IMR-90 (cell line): ENCODE measurements around the gene NFATC1. TPM values are rescaled to one million over a fixed set of nuclear protein-coding genes. Genes with fewer than 3 reads are reported as not detected.

Source experiments
- ATAC-seq: fragments of 200-7000 bp; cut with Tn5 transposase; 2 replicates; pipeline ENCODE4 v1.9.1; 2020; ENCODE audit warnings: low read depth, mild to moderate bottlenecking, moderate library complexity
- BruUV-seq: library from RNA; stranded (reverse); fragments of 400-500 nt; replicated peaks from 2 replicates; lab custom pipeline; 2021; lab: Mats Ljungman, UMichigan
- CTCF ChIA-PET: fragments of 300-600 bp; formaldehyde crosslinking; extraction: SDS; loops from one replicate; lab custom pipeline; 2021; ENCODE audit warnings: antibody characterized with exemption; lab: Yijun Ruan, JAX
- POLR2A ChIA-PET: fragments of 300-600 bp; sonication (Branson Sonifier 250); formaldehyde crosslinking; loops from one replicate; lab custom pipeline; 2022; ENCODE audit warnings: antibody characterized with exemption; ENCODE audit not compliant: unreplicated experiment; lab: Charles Lee
- DNase-seq: peaks from one replicate; pipeline ENCODE4 v3.0.0; 2013
- H2AFZ ChIP-seq: replicated peaks from 2 replicates; pipeline ENCODE3; 2013; ENCODE audit warnings: low read length, mild to moderate bottlenecking; ENCODE audit not compliant: poor library complexity
- H2AK5ac ChIP-seq: 2 replicates; pipeline ENCODE4 v1.6.1; 2013; ENCODE audit warnings: low read depth, low read length, inconsistent platforms
- H2AK9ac ChIP-seq: replicated peaks from 2 replicates; pipeline ENCODE3; 2013; ENCODE audit warnings: mild to moderate bottlenecking, low read depth, low read length, moderate library complexity; ENCODE audit not compliant: poor library complexity
- H2BK120ac ChIP-seq: 2 replicates; pipeline ENCODE4 v1.6.1; 2013; ENCODE audit warnings: low read depth, low read length, inconsistent platforms
- H2BK15ac ChIP-seq: 3 replicates; pipeline ENCODE4 v1.6.1; 2013; ENCODE audit warnings: low read depth, low read length, inconsistent platforms
- H2BK20ac ChIP-seq: 2 replicates; pipeline ENCODE4 v1.6.1; 2013; ENCODE audit warnings: low read depth, mild to moderate bottlenecking, inconsistent platforms, low read length, moderate library complexity
- H2BK5ac ChIP-seq: 2 replicates; pipeline ENCODE4 v1.6.1; 2013; ENCODE audit warnings: mild to moderate bottlenecking, low read depth, low read length, inconsistent platforms; ENCODE audit not compliant: poor library complexity, severe bottlenecking
- H3K14ac ChIP-seq: replicated peaks from 2 replicates; pipeline ENCODE4 v1.6.1; 2013; ENCODE audit warnings: low read depth, low read length, inconsistent platforms
- H3K18ac ChIP-seq: 2 replicates; pipeline ENCODE4 v1.6.1; 2013; ENCODE audit warnings: low read depth, low read length, control low read depth
- H3K23ac ChIP-seq: 2 replicates; pipeline ENCODE4 v1.6.1; 2013; ENCODE audit warnings: low read depth, low read length, inconsistent platforms
- H3K27ac ChIP-seq: 2 replicates; pipeline ENCODE4 v1.5.1; 2013; ENCODE audit warnings: mild to moderate bottlenecking, control low read depth, low read length; ENCODE audit not compliant: insufficient read depth
- H3K27me3 ChIP-seq: 2 replicates; pipeline ENCODE4 v1.6.1; 2013; ENCODE audit warnings: low read length; ENCODE audit not compliant: control insufficient read depth, insufficient read depth
- H3K36me3 ChIP-seq: 2 replicates; pipeline ENCODE4 v1.6.1; 2013; ENCODE audit warnings: low read length, mixed read lengths; ENCODE audit not compliant: control insufficient read depth, insufficient read depth
- H3K4ac ChIP-seq: 2 replicates; pipeline ENCODE4 v1.6.1; 2013; ENCODE audit warnings: low read depth, low read length, inconsistent platforms
- H3K4me1 ChIP-seq: 2 replicates; pipeline ENCODE4 v1.6.1; 2013; ENCODE audit warnings: low read length, mixed read lengths; ENCODE audit not compliant: control insufficient read depth, insufficient read depth
- H3K4me2 ChIP-seq: 2 replicates; pipeline ENCODE4 v1.6.1; 2013; ENCODE audit warnings: low read depth, mild to moderate bottlenecking, control low read depth, low read length, moderate library complexity
- H3K4me3 ChIP-seq: 2 replicates; pipeline ENCODE4 v1.5.1; 2013; ENCODE audit warnings: low read depth, mild to moderate bottlenecking, control low read depth, low read length, moderate library complexity; ENCODE audit not compliant: insufficient read depth
- H3K56ac ChIP-seq: 2 replicates; pipeline ENCODE4 v1.6.1; 2013; ENCODE audit warnings: low read length, inconsistent platforms; ENCODE audit not compliant: insufficient read depth; ENCODE audit errors: extremely low read depth
- H3K79me1 ChIP-seq, 2 experiments: 2 replicates each; pipeline ENCODE4 v1.6.1; 2013; ENCODE audit warnings: low read length in 2 of 2, inconsistent platforms in 1 of 2, low read depth in 1 of 2
- H3K9ac ChIP-seq: 2 replicates; pipeline ENCODE4 v1.6.1; 2013; ENCODE audit warnings: low read depth, low read length, control low read depth
- H3K9me1 ChIP-seq: 2 replicates; pipeline ENCODE4 v1.6.1; 2013; ENCODE audit warnings: low read length, inconsistent platforms; ENCODE audit not compliant: insufficient read depth
- H3K9me3 ChIP-seq: 2 replicates; pipeline ENCODE4 v1.6.1; 2013; ENCODE audit warnings: low read length; ENCODE audit not compliant: control insufficient read depth, insufficient read depth
- H4K20me1 ChIP-seq: 2 replicates; pipeline ENCODE4 v1.6.1; 2013; ENCODE audit warnings: low read length, inconsistent platforms; ENCODE audit not compliant: insufficient read depth
- H4K5ac ChIP-seq: 2 replicates; pipeline ENCODE4 v1.6.1; 2013; ENCODE audit warnings: mild to moderate bottlenecking, low read depth, low read length, control low read depth
- H4K8ac ChIP-seq, 2 experiments: 2 replicates each; pipeline ENCODE4 v1.6.1; 2013; ENCODE audit warnings: low read depth in 2 of 2, low read length in 2 of 2, control low read depth in 1 of 2, inconsistent platforms in 1 of 2
- H4K91ac ChIP-seq: 2 replicates; pipeline ENCODE4 v1.6.1; 2013; ENCODE audit warnings: low read depth, low read length, inconsistent platforms; ENCODE audit not compliant: insufficient read depth
- BHLHE40 ChIP-seq: fragments of 150-350 bp; IDR thresholded peaks from 2 replicates; pipeline ENCODE4 v1.6.1; 2016; ENCODE audit warnings: mild to moderate bottlenecking, low read depth, low read length
- CEBPB ChIP-seq: IDR thresholded peaks from 2 replicates; pipeline ENCODE4 v1.6.1; 2012; ENCODE audit warnings: low read depth, low read length, improper control_type of control experiment
- CHD1 ChIP-seq: IDR thresholded peaks from 2 replicates; pipeline ENCODE4 v1.6.1; 2012; ENCODE audit warnings: low read depth, low read length, improper control_type of control experiment
- FOS ChIP-seq: fragments of 150-350 bp; IDR thresholded peaks from 2 replicates; pipeline ENCODE4 v1.6.1; 2016; ENCODE audit warnings: low read depth, low read length
- MAFK ChIP-seq: IDR thresholded peaks from 2 replicates; pipeline ENCODE4 v1.6.1; 2012; ENCODE audit warnings: low read depth, low read length, improper control_type of control experiment
- MAZ ChIP-seq: IDR thresholded peaks from 2 replicates; pipeline ENCODE4 v1.6.1; 2012; ENCODE audit warnings: low read depth, mild to moderate bottlenecking, low read length, improper control_type of control experiment, moderate library complexity, borderline replicate concordance
- MXI1 ChIP-seq: IDR thresholded peaks from 2 replicates; pipeline ENCODE4 v1.6.1; 2012; ENCODE audit warnings: low read depth, mild to moderate bottlenecking, low read length, moderate library complexity, borderline replicate concordance
- NFE2L2 ChIP-seq: fragments of 150-350 bp; IDR thresholded peaks from 2 replicates; pipeline ENCODE4 v1.6.1; 2016; ENCODE audit warnings: low read depth, mild to moderate bottlenecking, low read length
- POLR2A ChIP-seq: IDR thresholded peaks from 2 replicates; pipeline ENCODE4 v1.6.1; 2012; ENCODE audit warnings: mild to moderate bottlenecking, low read depth, low read length
- RAD21 ChIP-seq: IDR thresholded peaks from 2 replicates; pipeline ENCODE4 v1.6.1; 2012; ENCODE audit warnings: low read length, improper control_type of control experiment
- RCOR1 ChIP-seq: IDR thresholded peaks from 2 replicates; pipeline ENCODE4 v1.6.1; 2012; ENCODE audit warnings: mild to moderate bottlenecking, low read length, improper control_type of control experiment; ENCODE audit not compliant: insufficient replicate concordance
- RFX5 ChIP-seq: IDR thresholded peaks from 2 replicates; pipeline ENCODE4 v1.8.0; 2012; ENCODE audit warnings: low read depth, mild to moderate bottlenecking, low read length, moderate library complexity
- SMC3 ChIP-seq: fragments of 150-350 bp; IDR thresholded peaks from 2 replicates; pipeline ENCODE4 v1.6.1; 2016; ENCODE audit warnings: low read depth, mild to moderate bottlenecking, antibody characterized with exemption, low read length, moderate library complexity
- WGBS, 2 experiments: methylation state at CpG; one replicate each; pipeline versions ENCODE4 v1.1.5 to v1.1.7; 2013; ENCODE audit warnings: missing lambda C conversion rate in 2 of 2; ENCODE audit not compliant: insufficient read length in 1 of 2; ENCODE audit errors: extremely low coverage in 2 of 2; 5-methylcytosine and 5-hydroxymethylcytosine counted together
- dilution Hi-C: fragments of 300-500 bp; cut with HindIII; formaldehyde crosslinking; loops from one replicate; pipeline ENCODE4 v1.14.3; 2018; ENCODE audit warnings: low sequenced_read_pairs; ENCODE audit not compliant: unreplicated experiment
- in situ Hi-C: fragments of 300-500 bp; cut with MboI; formaldehyde crosslinking; loops from 3 replicates; pipeline ENCODE4 v1.14.3; 2019; ENCODE audit warnings: low sequenced_read_pairs, inconsistent platforms, mixed read lengths
- intact Hi-C: fragments of 100-400 bp; cut with micrococcal nuclease; formaldehyde crosslinking; loops from 2 replicates; pipeline ENCODE4 v1.10.0; 2022
- polyA plus RNA-seq, 3 experiments: library from polyadenylated mRNA; depleted of rRNA; stranded (reverse); fragments of >200 nt; gene quantifications; 2 replicates each; pipeline ENCODE4 v1.2.3, GENCODE V29; 2012; ENCODE audit warnings: low replicate concordance in 1 of 3
- total RNA-seq: library from RNA; depleted of rRNA; stranded (reverse); fragments of >200 nt; gene quantifications from 2 replicates; pipeline ENCODE4 v1.2.3, GENCODE V29; 2012
- TF ChIP-seq, protein P1 (sequence below): conservative IDR thresholded peaks from 2 replicates; pipeline ENCODE4 v1.5.1; 2012; ENCODE audit warnings: mild to moderate bottlenecking, low read depth, low read length, improper control_type of control experiment
- TF ChIP-seq, protein P2 (sequence below): fragments of 150-350 bp; IDR thresholded peaks from 2 replicates; pipeline ENCODE4 v1.6.1; 2017; ENCODE audit warnings: mild to moderate bottlenecking, antibody characterized with exemption, low read length, low read depth
- TF ChIP-seq, protein P3 (sequence below): fragments of 150-350 bp; IDR thresholded peaks from 2 replicates; pipeline ENCODE4 v1.6.1; 2016; ENCODE audit warnings: low read depth, mild to moderate bottlenecking, low read length, moderate library complexity, borderline replicate concordance

The NFATC1 gene
- total and polyA plus RNA-seq, 2 of the 4 experiments (the other 2 are of a cell fraction): 0.36 to 1.8 TPM

DNA sequence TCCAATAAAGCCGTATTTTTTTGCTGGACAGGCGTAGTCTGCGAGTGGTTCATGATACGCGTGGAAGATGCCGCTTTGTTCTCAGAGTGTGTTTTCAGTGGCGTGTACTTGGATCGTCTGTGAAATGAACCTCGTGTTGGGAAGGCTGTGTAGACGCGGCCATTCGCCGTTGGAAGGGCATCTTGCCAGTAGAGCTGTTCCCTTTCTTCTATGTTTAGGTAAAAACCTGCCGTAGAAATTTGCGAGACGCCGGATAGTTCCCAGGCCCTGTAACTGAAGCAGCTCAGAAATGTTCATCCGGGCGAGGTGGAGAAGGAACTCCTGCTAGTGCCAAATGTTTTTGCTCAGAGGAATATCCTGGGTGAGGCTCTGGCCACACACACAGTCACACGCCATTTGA is 133.6 kb downstream of the NFATC1 start:
- ChIA-PET CTCF (interaction anchor here (0.8 kb wide), 1 partner anchor 148 kb away, joined by 3 read pairs; no protein-coding TSS in a partner anchor), POLR2A (no interaction called here)
- dilution Hi-C loops: no loop called here
- no peak overlapping the region for H3K4me2 ChIP-seq
- no peak overlapping the region for H4K91ac ChIP-seq
- no peaks in the 10 kb centered on the region for H3K36me3 ChIP-seq
- DNase-seq (no peak), ATAC-seq (no peak)
- H2AFZ ChIP-seq: no peak overlapping the region
- no peak overlapping the region for H4K8ac ChIP-seq
- TF ChIP-seq POLR2A (no peak), MXI1 (no peak), RFX5 (no peak), CHD1 (no peak), NFE2L2 (no peak), BHLHE40 (no peak), CEBPB (no peak), SMC3 (no peak), FOS (no peak), MAZ (no peak), MAFK (no peak), RCOR1 (no peak), RAD21 (no peak)
- TF ChIP-seq, protein P1, sequence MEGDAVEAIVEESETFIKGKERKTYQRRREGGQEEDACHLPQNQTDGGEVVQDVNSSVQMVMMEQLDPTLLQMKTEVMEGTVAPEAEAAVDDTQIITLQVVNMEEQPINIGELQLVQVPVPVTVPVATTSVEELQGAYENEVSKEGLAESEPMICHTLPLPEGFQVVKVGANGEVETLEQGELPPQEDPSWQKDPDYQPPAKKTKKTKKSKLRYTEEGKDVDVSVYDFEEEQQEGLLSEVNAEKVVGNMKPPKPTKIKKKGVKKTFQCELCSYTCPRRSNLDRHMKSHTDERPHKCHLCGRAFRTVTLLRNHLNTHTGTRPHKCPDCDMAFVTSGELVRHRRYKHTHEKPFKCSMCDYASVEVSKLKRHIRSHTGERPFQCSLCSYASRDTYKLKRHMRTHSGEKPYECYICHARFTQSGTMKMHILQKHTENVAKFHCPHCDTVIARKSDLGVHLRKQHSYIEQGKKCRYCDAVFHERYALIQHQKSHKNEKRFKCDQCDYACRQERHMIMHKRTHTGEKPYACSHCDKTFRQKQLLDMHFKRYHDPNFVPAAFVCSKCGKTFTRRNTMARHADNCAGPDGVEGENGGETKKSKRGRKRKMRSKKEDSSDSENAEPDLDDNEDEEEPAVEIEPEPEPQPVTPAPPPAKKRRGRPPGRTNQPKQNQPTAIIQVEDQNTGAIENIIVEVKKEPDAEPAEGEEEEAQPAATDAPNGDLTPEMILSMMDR: no peak
- TF ChIP-seq, protein P2, sequence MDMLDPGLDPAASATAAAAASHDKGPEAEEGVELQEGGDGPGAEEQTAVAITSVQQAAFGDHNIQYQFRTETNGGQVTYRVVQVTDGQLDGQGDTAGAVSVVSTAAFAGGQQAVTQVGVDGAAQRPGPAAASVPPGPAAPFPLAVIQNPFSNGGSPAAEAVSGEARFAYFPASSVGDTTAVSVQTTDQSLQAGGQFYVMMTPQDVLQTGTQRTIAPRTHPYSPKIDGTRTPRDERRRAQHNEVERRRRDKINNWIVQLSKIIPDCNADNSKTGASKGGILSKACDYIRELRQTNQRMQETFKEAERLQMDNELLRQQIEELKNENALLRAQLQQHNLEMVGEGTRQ: no peak
- TF ChIP-seq, protein P3, sequence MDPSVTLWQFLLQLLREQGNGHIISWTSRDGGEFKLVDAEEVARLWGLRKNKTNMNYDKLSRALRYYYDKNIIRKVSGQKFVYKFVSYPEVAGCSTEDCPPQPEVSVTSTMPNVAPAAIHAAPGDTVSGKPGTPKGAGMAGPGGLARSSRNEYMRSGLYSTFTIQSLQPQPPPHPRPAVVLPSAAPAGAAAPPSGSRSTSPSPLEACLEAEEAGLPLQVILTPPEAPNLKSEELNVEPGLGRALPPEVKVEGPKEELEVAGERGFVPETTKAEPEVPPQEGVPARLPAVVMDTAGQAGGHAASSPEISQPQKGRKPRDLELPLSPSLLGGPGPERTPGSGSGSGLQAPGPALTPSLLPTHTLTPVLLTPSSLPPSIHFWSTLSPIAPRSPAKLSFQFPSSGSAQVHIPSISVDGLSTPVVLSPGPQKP: no peak
- no peak overlapping the region for H2AK9ac ChIP-seq
- H3K27me3 ChIP-seq: peaks cover 19% of the 10 kb centered on the region
- no TSS peak for BruUV-seq
- no peak overlapping the region for H3K4me3 ChIP-seq
- no peak overlapping the region for H3K56ac ChIP-seq
- no peaks in the 10 kb centered on the region for H3K9me1 ChIP-seq
- H2AK5ac ChIP-seq: no peak overlapping the region
- H3K4me1 ChIP-seq: no peaks in the 10 kb centered on the region; the same call in 1 of the 2 replicates
- no peaks in the 10 kb centered on the region; the same call in 1 of the 2 replicates for H4K20me1 ChIP-seq
- no peak overlapping the region for H3K23ac ChIP-seq
- no peak overlapping the region for H3K18ac ChIP-seq
- in situ Hi-C loops: no loop called here
- 87% methylated on average over 17 of the region's 20 CpGs; no CpG with 5 or more reads in 1 of the 2 experiments for WGBS, 2 experiments
- H3K14ac ChIP-seq: no peak overlapping the region
- H3K79me1 ChIP-seq: no peaks in the 10 kb centered on the region
- no peak overlapping the region for H2BK120ac ChIP-seq
- no peak overlapping the region for H2BK15ac ChIP-seq
- H4K5ac ChIP-seq: no peak overlapping the region
- no peak overlapping the region for H2BK20ac ChIP-seq
- intact Hi-C loops: no loop called here
- H3K9ac ChIP-seq: no peak overlapping the region
- no peaks in the 10 kb centered on the region for H3K9me3 ChIP-seq
- no peak overlapping the region for H3K27ac ChIP-seq
- no peak overlapping the region for H2BK5ac ChIP-seq
- no peak overlapping the region for H3K4ac ChIP-seq
